ENCODE measurements around the gene PTPRN2.

Gene PTPRN2

DNA sequence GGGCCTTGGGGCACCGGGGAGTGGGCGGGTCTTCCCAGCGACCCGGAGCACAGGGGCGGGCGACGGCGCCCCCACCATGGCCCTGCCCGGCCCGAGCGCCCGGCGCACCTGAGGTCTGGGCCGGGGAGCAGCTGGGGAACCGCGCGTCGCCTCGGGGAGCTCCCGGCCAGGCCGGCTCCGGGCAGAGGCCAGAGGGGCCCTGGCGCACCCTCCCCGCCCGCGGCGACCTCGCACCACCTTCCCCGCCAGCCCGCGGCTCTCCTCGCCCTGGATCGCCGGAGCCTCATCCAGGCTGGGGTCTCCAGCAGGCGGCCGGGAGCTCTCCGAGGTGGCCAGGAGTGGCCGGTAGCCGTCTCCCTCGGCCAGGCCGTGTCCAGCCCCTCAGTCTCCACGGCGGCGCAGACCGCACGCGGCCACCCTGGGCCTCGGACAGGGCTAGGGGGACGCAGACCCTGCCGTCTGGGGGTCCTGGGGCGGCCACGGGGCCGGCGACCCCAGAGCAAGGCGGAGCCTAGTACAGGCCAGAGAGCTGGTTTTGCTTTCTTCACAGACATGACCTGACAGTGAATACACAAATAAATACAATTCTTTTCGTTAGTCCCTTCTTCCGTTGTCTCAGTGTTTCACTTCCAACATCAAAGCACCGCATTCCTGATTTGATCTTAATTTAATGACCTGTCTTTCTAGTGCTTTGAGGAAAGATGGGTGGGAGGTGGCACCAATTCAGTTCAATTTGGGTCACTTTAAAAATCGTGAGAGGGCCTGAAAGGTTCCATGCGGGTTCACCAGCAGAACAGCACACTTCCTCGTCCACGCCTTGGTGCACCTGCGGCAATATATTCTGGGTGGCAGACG is 893.9 kb downstream of the PTPRN2 start:
- H3K4me3 ChIP-seq (ENCODE audit: low read depth, low read length) = no peak overlapping the region
- TF ChIP-seq, protein P1, sequence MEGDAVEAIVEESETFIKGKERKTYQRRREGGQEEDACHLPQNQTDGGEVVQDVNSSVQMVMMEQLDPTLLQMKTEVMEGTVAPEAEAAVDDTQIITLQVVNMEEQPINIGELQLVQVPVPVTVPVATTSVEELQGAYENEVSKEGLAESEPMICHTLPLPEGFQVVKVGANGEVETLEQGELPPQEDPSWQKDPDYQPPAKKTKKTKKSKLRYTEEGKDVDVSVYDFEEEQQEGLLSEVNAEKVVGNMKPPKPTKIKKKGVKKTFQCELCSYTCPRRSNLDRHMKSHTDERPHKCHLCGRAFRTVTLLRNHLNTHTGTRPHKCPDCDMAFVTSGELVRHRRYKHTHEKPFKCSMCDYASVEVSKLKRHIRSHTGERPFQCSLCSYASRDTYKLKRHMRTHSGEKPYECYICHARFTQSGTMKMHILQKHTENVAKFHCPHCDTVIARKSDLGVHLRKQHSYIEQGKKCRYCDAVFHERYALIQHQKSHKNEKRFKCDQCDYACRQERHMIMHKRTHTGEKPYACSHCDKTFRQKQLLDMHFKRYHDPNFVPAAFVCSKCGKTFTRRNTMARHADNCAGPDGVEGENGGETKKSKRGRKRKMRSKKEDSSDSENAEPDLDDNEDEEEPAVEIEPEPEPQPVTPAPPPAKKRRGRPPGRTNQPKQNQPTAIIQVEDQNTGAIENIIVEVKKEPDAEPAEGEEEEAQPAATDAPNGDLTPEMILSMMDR (IDR thresholded peaks at IDR 0.05; ENCODE audit: low read depth, low read length, missing control alignments) = no peak
- no peak for DNase-seq (ENCODE audit: low read depth)

DNA sequence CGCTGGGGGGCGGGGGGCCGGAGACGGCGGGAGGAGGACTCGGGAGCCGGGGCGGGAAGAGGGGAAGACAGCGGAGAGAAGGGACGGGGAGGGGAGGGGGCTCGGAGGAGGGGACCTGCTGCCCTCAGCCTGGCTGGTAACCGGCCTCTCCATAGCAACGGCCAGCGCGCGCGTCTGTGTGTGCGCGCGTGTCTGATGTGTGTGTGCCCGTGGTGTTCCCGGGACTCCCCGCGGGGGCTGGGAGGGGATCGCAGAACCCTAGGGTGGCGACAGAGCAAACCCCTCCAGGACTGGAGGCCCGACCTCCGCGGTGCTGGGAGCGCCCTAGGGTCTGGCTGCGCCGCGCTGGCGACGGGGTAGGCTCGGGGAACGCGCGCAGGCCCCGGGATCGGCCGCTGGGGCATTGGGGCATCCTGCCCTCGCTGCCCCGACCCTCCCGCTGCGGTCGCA is 894.5 kb downstream of the PTPRN2 start:
- no peak overlapping the region for H3K4me3 ChIP-seq (ENCODE audit: low read depth, low read length)
- TF ChIP-seq, protein P1 (IDR thresholded peaks at IDR 0.05; ENCODE audit: low read depth, low read length, missing control alignments) = no peak
- DNase-seq (ENCODE audit: low read depth) = no peak

DNA sequence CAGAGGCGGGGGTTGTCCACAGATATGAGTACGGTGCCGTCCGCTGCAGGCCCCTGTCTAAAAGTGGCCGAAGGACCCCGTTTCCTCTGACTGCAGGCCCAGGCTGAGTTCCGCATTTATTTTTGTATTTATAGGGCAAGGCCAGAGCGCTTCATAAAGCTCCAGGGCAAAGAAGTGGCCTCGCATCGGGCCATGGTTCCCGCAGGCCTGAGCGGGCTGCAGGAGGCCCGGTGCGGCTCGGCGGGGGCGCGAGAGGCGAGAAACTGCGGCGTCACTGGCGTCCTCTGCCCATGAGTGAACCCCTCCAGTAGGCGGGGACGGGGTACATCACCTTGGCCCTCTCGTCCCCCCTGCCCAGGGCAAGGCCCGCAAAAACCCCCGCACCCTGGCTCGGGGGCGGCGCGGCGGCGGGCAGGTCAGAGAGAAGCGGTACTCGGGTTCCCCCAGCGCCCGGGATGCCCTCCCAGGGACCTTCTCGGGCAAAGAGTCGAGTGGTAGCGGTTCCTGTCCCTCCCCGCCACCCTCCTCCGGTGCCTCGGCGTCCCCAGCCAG is 895.1 kb downstream of the PTPRN2 start:
- H3K4me3 ChIP-seq (ENCODE audit: low read depth, low read length) = no peak overlapping the region
- DNase-seq (ENCODE audit: low read depth) = no peak

DNA sequence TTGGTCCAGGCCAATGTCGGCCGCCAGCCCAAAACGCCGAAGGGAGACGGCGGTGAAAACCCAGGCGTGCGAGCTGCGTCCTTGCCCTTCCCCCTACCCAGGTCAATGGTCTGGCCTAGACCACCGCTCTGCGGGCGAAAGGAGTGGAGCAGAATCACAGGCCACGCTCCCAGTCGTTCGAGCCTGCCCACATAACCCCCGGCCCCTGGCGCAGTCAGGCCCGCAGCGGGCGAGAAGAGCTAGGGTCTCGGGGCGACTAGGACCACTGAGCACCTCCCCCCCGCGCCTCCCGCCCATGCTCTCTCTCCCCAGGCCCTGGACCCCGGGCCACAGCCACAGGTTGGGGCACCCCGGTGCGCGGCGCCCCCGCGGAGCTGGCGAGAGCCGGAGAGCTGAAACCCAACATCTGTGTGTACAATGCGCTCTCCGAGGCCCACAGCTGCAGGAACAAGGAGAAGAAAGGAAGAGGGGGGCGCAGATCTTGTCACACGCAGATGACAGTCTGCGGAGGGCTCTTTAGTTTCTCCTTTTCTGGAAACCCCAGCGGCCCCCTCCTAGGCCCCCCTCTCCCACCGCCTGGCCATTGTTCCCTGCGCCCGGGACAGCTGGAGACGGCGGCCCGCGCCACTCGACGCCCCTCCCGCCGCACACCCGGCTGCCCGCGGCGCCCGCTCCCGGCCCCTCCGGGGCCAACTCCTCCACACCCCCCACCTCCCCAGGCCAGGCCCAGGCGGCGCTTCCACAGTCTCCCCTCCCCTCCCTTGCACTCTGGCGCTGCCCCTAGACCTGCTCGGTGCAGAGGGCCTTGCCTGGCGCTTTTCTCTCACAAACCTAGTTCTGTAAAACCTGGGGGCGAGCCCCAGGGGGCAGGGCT is 895.8 kb downstream of the PTPRN2 start:
- DNase-seq (ENCODE audit: low read depth) = no peak
- H3K4me3 ChIP-seq (ENCODE audit: low read depth, low read length) = no peak overlapping the region
- TF ChIP-seq, protein P1 (IDR thresholded peaks at IDR 0.05; ENCODE audit: low read depth, low read length, missing control alignments) = no peak

More for the DNA sequence above, 895.1 kb downstream of the PTPRN2 start:
- TF ChIP-seq, protein P1 (IDR thresholded peaks at IDR 0.05; ENCODE audit: low read depth, low read length, missing control alignments) = no peak

DNA sequence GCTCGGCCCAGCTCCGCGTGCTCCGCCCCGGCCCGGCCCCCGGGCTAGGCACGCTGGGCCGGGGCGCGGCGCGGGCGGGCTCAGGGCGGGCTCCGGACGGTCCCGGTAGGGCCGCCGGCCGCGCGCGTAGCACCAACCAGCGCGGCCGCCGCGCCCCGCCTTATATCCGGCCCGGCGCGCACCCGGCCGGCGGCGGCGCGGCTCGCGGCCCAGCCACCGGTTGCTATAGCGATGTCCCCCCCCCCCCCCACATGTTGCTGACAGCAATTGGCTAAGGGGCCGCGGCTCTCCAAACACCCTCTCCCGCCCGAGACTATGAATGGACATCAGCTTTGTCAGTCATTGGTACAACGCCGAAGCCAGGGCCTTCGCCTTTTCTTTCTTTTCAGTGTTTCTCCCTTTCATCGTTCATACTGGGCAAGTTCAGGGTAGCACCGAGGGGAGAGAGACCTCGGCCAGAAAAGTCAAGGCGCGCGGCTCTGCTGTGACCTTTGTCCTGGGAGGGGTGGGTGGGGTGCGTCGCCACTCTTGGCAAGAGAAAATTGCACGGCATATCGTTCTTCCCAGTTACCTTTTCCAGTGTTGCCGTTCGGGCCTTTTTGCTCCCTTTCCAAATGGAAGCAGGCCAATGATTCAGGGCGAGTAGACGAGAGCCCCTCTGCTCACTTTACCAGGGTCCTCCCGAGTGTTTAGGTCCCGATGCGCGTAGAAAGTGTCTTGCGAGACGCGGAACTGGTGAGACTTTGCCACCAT is 896.6 kb downstream of the PTPRN2 start:
- TF ChIP-seq, protein P1 (IDR thresholded peaks at IDR 0.05; ENCODE audit: low read depth, low read length, missing control alignments) = no peak
- no peak for DNase-seq (ENCODE audit: low read depth)
- no peak overlapping the region for H3K4me3 ChIP-seq (ENCODE audit: low read depth, low read length)
